ENCODE results near the gene NIT1.

Gene NIT1

DNA sequence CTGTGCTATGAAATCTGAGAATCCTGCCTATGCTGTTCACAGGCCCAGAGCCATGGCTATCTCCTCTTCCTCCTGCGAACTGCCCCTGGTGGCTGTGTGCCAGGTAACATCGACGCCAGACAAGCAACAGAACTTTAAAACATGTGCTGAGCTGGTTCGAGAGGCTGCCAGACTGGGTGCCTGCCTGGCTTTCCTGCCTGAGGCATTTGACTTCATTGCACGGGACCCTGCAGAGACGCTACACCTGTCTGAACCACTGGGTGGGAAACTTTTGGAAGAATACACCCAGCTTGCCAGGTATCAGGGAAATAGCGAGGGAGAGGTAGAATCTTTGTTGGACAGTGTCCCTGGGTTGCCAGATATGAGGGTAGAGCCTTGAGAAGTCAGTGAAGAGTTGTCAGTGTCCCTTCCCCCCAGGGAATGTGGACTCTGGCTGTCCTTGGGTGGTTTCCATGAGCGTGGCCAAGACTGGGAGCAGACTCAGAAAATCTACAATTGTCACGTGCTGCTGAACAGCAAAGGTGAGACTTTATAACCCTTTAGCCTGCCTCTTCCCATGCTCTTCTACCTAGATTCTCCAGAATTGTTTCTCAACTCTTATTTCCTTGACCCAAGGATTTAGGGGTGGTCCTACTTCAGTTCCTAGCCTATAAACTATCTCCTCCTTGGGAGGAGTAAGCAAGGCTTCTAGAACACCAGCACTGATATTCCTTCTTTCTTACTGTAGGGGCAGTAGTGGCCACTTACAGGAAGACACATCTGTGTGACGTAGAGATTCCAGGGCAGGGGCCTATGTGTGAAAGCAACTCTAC, 1.4 kb downstream of the NIT1 start:
- H3K9ac ChIP-seq (ENCODE audit: low read length) = peak overlapping the region; percentile 82; the same call in 1 of the 2 replicates
- peaks cover 28% of the 10 kb centered on the region for H3K4me1 ChIP-seq (ENCODE audit: low read length)
- H3F3A ChIP-seq (ENCODE audit: insufficient read depth, low read length) = 0 out of 2 replicates have a peak, but pooled peaks cover 15% of the 10 kb centered on the region
- H3K9me2 ChIP-seq (replicated peaks; ENCODE audit: insufficient read depth, low read length) = no peaks in the 10 kb centered on the region
- no peak overlapping the region for H2AFZ ChIP-seq (ENCODE audit: low read length)
- 0 out of 2 replicates have a peak, but pooled peaks cover 5% of the 10 kb centered on the region for H3K36me3 ChIP-seq (replicated peaks; ENCODE audit: insufficient read depth, low read length)
- H3K27ac ChIP-seq (ENCODE audit: low read length) = peak overlapping the region; percentile 13; the same call in 1 of the 2 replicates
- no peaks in the 10 kb centered on the region for H3K9me3 ChIP-seq (replicated peaks; ENCODE audit: insufficient read depth, low read length)
- peak; percentile 80 for DNase-seq
- peaks cover 61% of the 10 kb centered on the region for H3K79me2 ChIP-seq (ENCODE audit: low read length)
- TF ChIP-seq EZH2 (optimal IDR thresholded peaks at IDR 0.05; ENCODE audit: low read depth, low read length) (no peak), EZH2phosphoT487 (IDR thresholded peaks at IDR 0.05; ENCODE audit: low read length) (no peak)
- TF ChIP-seq, protein P1, sequence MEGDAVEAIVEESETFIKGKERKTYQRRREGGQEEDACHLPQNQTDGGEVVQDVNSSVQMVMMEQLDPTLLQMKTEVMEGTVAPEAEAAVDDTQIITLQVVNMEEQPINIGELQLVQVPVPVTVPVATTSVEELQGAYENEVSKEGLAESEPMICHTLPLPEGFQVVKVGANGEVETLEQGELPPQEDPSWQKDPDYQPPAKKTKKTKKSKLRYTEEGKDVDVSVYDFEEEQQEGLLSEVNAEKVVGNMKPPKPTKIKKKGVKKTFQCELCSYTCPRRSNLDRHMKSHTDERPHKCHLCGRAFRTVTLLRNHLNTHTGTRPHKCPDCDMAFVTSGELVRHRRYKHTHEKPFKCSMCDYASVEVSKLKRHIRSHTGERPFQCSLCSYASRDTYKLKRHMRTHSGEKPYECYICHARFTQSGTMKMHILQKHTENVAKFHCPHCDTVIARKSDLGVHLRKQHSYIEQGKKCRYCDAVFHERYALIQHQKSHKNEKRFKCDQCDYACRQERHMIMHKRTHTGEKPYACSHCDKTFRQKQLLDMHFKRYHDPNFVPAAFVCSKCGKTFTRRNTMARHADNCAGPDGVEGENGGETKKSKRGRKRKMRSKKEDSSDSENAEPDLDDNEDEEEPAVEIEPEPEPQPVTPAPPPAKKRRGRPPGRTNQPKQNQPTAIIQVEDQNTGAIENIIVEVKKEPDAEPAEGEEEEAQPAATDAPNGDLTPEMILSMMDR (IDR thresholded peaks at IDR 0.05; ENCODE audit: low read length) = peak; percentile 57
- H3K4me3 ChIP-seq (ENCODE audit: low read length) = peak overlapping the region; percentile 91
- no peaks in the 10 kb centered on the region for H4K20me1 ChIP-seq (ENCODE audit: insufficient read depth, low read length)
- no peaks in the 10 kb centered on the region for H3K27me3 ChIP-seq (replicated peaks; ENCODE audit: insufficient read depth, low read length)
- peak overlapping the region; percentile 82 for H3K4me2 ChIP-seq (ENCODE audit: low read depth, low read length)

DNA sequence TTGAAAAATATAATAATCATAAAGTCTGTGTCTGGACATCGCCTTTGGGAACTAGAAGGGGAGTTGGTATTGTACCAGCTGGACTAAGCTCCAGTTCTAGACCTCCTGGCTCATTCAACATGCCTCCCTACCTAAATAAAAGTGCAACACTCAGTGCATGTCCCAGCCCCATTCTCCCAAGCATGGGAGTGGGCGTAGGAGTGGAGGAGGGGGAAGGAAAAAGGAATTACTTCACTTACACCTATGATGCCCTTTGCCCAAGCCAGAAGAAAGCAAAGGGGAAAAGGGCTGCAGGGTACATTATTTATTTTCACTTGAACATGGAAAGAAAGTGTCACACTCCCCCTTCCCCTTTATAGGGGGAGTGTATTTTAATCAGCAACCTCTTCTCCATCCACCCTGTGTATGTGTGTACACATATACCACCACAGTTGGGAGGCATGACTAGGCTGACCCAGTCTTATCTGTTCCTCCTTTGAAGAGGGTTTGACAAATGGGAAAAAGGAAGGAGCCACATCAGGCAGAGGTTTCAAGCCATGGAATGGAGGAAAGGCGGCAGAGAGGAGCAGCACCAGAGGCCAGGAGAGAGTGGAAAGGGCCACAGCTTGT, 3.2 kb downstream of the NIT1 start:
- no peaks in the 10 kb centered on the region for H3K9me3 ChIP-seq (replicated peaks; ENCODE audit: insufficient read depth, low read length)
- 0 out of 2 replicates have a peak, but pooled peaks cover 5% of the 10 kb centered on the region for H3K36me3 ChIP-seq (replicated peaks; ENCODE audit: insufficient read depth, low read length)

DNA sequence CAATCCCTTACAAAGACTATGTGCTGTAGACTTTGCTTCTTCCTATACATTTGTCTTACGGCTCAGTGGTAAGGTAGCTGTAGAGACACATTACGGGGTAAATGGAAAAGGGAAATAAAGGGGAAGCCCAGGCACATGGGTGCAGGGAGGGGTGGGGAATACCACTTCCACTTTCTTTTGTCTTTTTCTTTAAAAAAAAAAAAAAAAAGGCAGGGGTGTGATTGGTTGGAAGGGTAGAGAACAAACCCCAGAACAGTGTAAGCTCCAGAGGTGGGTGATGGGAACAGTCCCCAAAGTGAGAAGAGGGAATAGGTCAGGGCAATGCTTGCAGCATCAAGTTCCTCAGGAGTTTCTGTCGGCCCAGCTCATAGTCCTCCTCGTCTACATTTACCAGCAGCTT, 3.9 kb downstream of the NIT1 start:
- H3K27me3 ChIP-seq (replicated peaks; ENCODE audit: insufficient read depth, low read length) = no peaks in the 10 kb centered on the region
- H4K20me1 ChIP-seq (ENCODE audit: insufficient read depth, low read length) = no peaks in the 10 kb centered on the region
- DNase-seq = no peak
- H2AFZ ChIP-seq (ENCODE audit: low read length) = no peak overlapping the region
- no peak overlapping the region for H3K4me2 ChIP-seq (ENCODE audit: low read depth, low read length)
- no peak overlapping the region for H3K9ac ChIP-seq (ENCODE audit: low read length)
- peaks cover 54% of the 10 kb centered on the region for H3K79me2 ChIP-seq (ENCODE audit: low read length)
- H3K4me3 ChIP-seq (ENCODE audit: low read length) = no peak overlapping the region
- H3K36me3 ChIP-seq (replicated peaks; ENCODE audit: insufficient read depth, low read length) = 0 out of 2 replicates have a peak, but pooled peaks cover 5% of the 10 kb centered on the region
- H3K9me3 ChIP-seq (replicated peaks; ENCODE audit: insufficient read depth, low read length) = no peaks in the 10 kb centered on the region
- 0 out of 2 replicates have a peak, but pooled peaks cover 15% of the 10 kb centered on the region for H3F3A ChIP-seq (ENCODE audit: insufficient read depth, low read length)
- H3K9me2 ChIP-seq (replicated peaks; ENCODE audit: insufficient read depth, low read length) = no peaks in the 10 kb centered on the region
- H3K4me1 ChIP-seq (ENCODE audit: low read length) = peaks cover 18% of the 10 kb centered on the region
- no peak overlapping the region for H3K27ac ChIP-seq (ENCODE audit: low read length)
- no peak for TF ChIP-seq EZH2 (optimal IDR thresholded peaks at IDR 0.05; ENCODE audit: low read depth, low read length)

More for the DNA sequence above, 3.2 kb downstream of the NIT1 start:
- Histone ChIP-seq H3K4me1 (ENCODE audit: low read length) (peaks cover 22% of the 10 kb centered on the region), H3F3A (ENCODE audit: insufficient read depth, low read length) (0 out of 2 replicates have a peak, but pooled peaks cover 15% of the 10 kb centered on the region), H2AFZ (ENCODE audit: low read length) (no peak overlapping the region), H3K79me2 (ENCODE audit: low read length) (peaks cover 57% of the 10 kb centered on the region), H3K9me2 (replicated peaks; ENCODE audit: insufficient read depth, low read length) (no peaks in the 10 kb centered on the region), H3K27ac (ENCODE audit: low read length) (no peak overlapping the region), H3K27me3 (replicated peaks; ENCODE audit: insufficient read depth, low read length) (no peaks in the 10 kb centered on the region), H4K20me1 (ENCODE audit: insufficient read depth, low read length) (no peaks in the 10 kb centered on the region), H3K4me3 (ENCODE audit: low read length) (no peak overlapping the region), H3K9ac (ENCODE audit: low read length) (no peak overlapping the region), H3K4me2 (ENCODE audit: low read depth, low read length) (no peak overlapping the region)
- DNase-seq = no peak
- no peak for TF ChIP-seq EZH2phosphoT487 (IDR thresholded peaks at IDR 0.05; ENCODE audit: low read length)
- TF ChIP-seq EZH2 (optimal IDR thresholded peaks at IDR 0.05; ENCODE audit: low read depth, low read length) = no peak
- TF ChIP-seq, protein P1 (IDR thresholded peaks at IDR 0.05; ENCODE audit: low read length) = no peak

Data from MM.1S (cell line).